CD4-positive, CD25-positive, alpha-beta regulatory T cell (primary cell): ENCODE measurements around the gene OR10H5. TPM values are rescaled to one million over a fixed set of nuclear protein-coding genes. Genes with fewer than 3 reads are reported as not detected.
A peak's percentile ranks its signal among the peaks of the same experiment; 100 is the strongest.
"Not testable (repeated sequence)": the region's sequence is repeated elsewhere in the genome, so short reads cannot be mapped to it uniquely, and the experiment has no call there.

Experiments used
- ATAC-seq, 2 donors: fragments of 150-1000 bp; cut with Tn5 transposase; one replicate each; pipeline ENCODE4 v1.10.0; 2021; ENCODE audit warnings: low read depth in 2 of 2, moderate number of reproducible peaks in 2 of 2, moderate library complexity in 1 of 2
- DNase-seq, 3 donors: peaks; one replicate each; pipeline versions ENCODE4 v3.0.0 to v3.0.0-alpha.2; 2012 to 2022; ENCODE audit warnings: mixed read lengths in 1 of 3
- H3K27ac ChIP-seq: one replicate; pipeline ENCODE4 v1.7.0; 2013; ENCODE audit warnings: mild to moderate bottlenecking, low read length; ENCODE audit not compliant: insufficient read depth, poor library complexity, severe bottlenecking
- H3K27me3 ChIP-seq: one replicate; pipeline ENCODE4 v1.7.0; 2013; ENCODE audit warnings: low read length; ENCODE audit not compliant: control insufficient read depth, insufficient read depth
- H3K36me3 ChIP-seq: one replicate; pipeline ENCODE4 v1.7.0; 2013; ENCODE audit warnings: mild to moderate bottlenecking, low read length, moderate library complexity; ENCODE audit not compliant: control insufficient read depth, insufficient read depth
- H3K4me1 ChIP-seq: 2 replicates; pipeline ENCODE4 v1.7.0; 2013; ENCODE audit warnings: mild to moderate bottlenecking, low read length; ENCODE audit not compliant: insufficient read depth, control insufficient read depth, poor library complexity, severe bottlenecking
- H3K4me3 ChIP-seq: one replicate; pipeline ENCODE4 v1.7.0; 2013; ENCODE audit warnings: low read depth, mild to moderate bottlenecking, low read length, moderate library complexity
- H3K9me3 ChIP-seq, 2 experiments: 1 replicate in 1 of 2; 2 replicates in 1 of 2; pipeline ENCODE4 v1.7.0; 2013; ENCODE audit warnings: low read length in 2 of 2, mild to moderate bottlenecking in 1 of 2, moderate library complexity in 1 of 2; ENCODE audit not compliant: control insufficient read depth in 2 of 2
- H3K27ac Mint-ChIP-seq, 3 donors: one replicate each; pipeline ENCODE4 v1.8.0; 2020 to 2022; ENCODE audit warnings: mild to moderate bottlenecking in 3 of 3, mixed read lengths in 3 of 3, moderate library complexity in 2 of 3
- H3K27me3 Mint-ChIP-seq: one replicate; pipeline ENCODE4 v1.8.0; 2022; ENCODE audit warnings: mild to moderate bottlenecking, mixed read lengths
- H3K36me3 Mint-ChIP-seq: one replicate; pipeline ENCODE4 v1.8.0; 2020; ENCODE audit warnings: mixed read lengths
- H3K4me1 Mint-ChIP-seq, 4 donors: one replicate each; pipeline ENCODE4 v1.8.0; 2020 to 2022; ENCODE audit warnings: mixed read lengths in 4 of 4, mild to moderate bottlenecking in 1 of 4
- H3K4me3 Mint-ChIP-seq, 4 donors: one replicate each; pipeline ENCODE4 v1.8.0; 2020 to 2022; ENCODE audit warnings: mild to moderate bottlenecking in 4 of 4, mixed read lengths in 4 of 4, moderate library complexity in 3 of 4
- H3K9me3 Mint-ChIP-seq, 7 donors: one replicate each; pipeline ENCODE4 v1.8.0; 2020 to 2022; ENCODE audit warnings: mixed read lengths in 7 of 7, mild to moderate bottlenecking in 3 of 7, moderate library complexity in 2 of 7
- polyA plus RNA-seq, 4 donors: library from polyadenylated mRNA; unstranded; fragments of 300-500 nt; fragmentation: Illumina TruSeq; gene quantifications; one replicate each; pipeline ENCODE4 v1.2.3, GENCODE V29; 2021
- total RNA-seq: library from RNA; stranded (reverse); gene quantifications from one replicate; pipeline ENCODE4 v1.2.3, GENCODE V29; 2022

Gene OR10H5
- total and polyA plus RNA-seq, 5 donors from 2014 or later, result not detected

GRCh38 chr19:15812060-15812722, 24.7 kb downstream of the OR10H5 start:
- H3K4me3 Mint-ChIP-seq, result no peak overlapping the region

GRCh38 chr19:15813916-15814315, 26.5 kb downstream of the OR10H5 start:
- H3K36me3 Mint-ChIP-seq, result no peaks in the 10 kb centered on the region
- H3K4me1 Mint-ChIP-seq, result peaks cover 0 to 11% (median 0%) of the 10 kb centered on the region in 4 donors
- H3K9me3 ChIP-seq, result no peaks in the 10 kb centered on the region
- H3K27ac Mint-ChIP-seq, result no peak overlapping the region
- no peak for ATAC-seq
- H3K4me1 ChIP-seq, result peaks cover 6% of the 10 kb centered on the region
- H3K36me3 ChIP-seq, result no peaks in the 10 kb centered on the region
- H3K9me3 Mint-ChIP-seq, result peaks cover 0 to 2% (median 0%) of the 10 kb centered on the region in 7 donors
- DNase-seq, result no peak
- no peak overlapping the region for H3K4me3 Mint-ChIP-seq
- H3K27ac ChIP-seq, result no peak overlapping the region
- peaks cover 44% of the 10 kb centered on the region for H3K27me3 Mint-ChIP-seq
- peaks cover 5% of the 10 kb centered on the region for H3K27me3 ChIP-seq
- no peak overlapping the region for H3K4me3 ChIP-seq

More at GRCh38 chr19:15812060-15812722, 24.7 kb downstream of the OR10H5 start:
- Histone ChIP-seq H3K27ac (no peak overlapping the region), H3K4me1 (peaks cover 6% of the 10 kb centered on the region), H3K9me3 (no peaks in the 10 kb centered on the region), H3K4me3 (no peak overlapping the region), H3K36me3 (no peaks in the 10 kb centered on the region), H3K27me3 (peaks cover 5% of the 10 kb centered on the region)
- Mint-ChIP-seq H3K27ac (peak overlapping the region in 2 of 3 donors; percentile 67 to 82), H3K36me3 (no peaks in the 10 kb centered on the region), H3K27me3 (peaks cover 34% of the 10 kb centered on the region), H3K9me3 (peaks cover 0 to 2% (median 0%) of the 10 kb centered on the region in 7 donors), H3K4me1 (peaks cover 0 to 11% (median 0%) of the 10 kb centered on the region in 4 donors)
- ATAC-seq, result peak in 1 of 2 donors; percentile 70
- peak; percentile 19 to 58 (median 34) for DNase-seq

GRCh38 chr19:15815306-15815705, 27.8 kb downstream of the OR10H5 start, which contains the start of gene OR10H1:
TSS of gene OR10H1 (minus strand) at chr19:15815664. CDS start at chr19:15808037, 7,627 bp downstream.
- Mint-ChIP-seq H3K9me3 (peaks cover 0 to 2% (median 0%) of the 10 kb centered on the region in 7 donors), H3K27ac (peak within 1 kb of the TSS in 1 of 3 donors; percentile 27), H3K4me3 (no peak within 1 kb of the TSS), H3K36me3 (no peaks in the 10 kb centered on the region), H3K4me1 (peaks cover 0 to 11% (median 0%) of the 10 kb centered on the region in 4 donors), H3K27me3 (peaks cover 48% of the 10 kb centered on the region)
- H3K4me1 ChIP-seq, result peaks cover 6% of the 10 kb centered on the region
- no peak within 1 kb of the TSS for H3K4me3 ChIP-seq
- DNase-seq (no peak), ATAC-seq (no peak)
- H3K9me3 ChIP-seq, result no peaks in the 10 kb centered on the region
- H3K27me3 ChIP-seq, result peaks cover 5% of the 10 kb centered on the region
- H3K36me3 ChIP-seq, result no peaks in the 10 kb centered on the region
- H3K27ac ChIP-seq, result no peak within 1 kb of the TSS

- ATAC-seq, result no peak
- H3K4me3 Mint-ChIP-seq, result no peak overlapping the region
- no peaks in the 10 kb centered on the region for H3K36me3 Mint-ChIP-seq
These were observed 33.2 kb downstream of the OR10H5 start for GRCh38 chr19:15820646-15821045.

GRCh38 chr19:15825753-15826152, 38.3 kb downstream of the OR10H5 start:
- Mint-ChIP-seq H3K4me3 (no peak overlapping the region), H3K4me1 (no peaks in the 10 kb centered on the region), H3K27ac (peak overlapping the region in 1 of 3 donors; percentile 43), H3K9me3 (no peaks in the 10 kb centered on the region), H3K36me3 (no peaks in the 10 kb centered on the region), H3K27me3 (peaks cover 4% of the 10 kb centered on the region)
- DNase-seq (no peak), ATAC-seq (no peak)
- H3K36me3 ChIP-seq, result no peaks in the 10 kb centered on the region
- H3K4me1 ChIP-seq, result no peaks in the 10 kb centered on the region
- no peaks in the 10 kb centered on the region for H3K9me3 ChIP-seq
- no peak overlapping the region for H3K4me3 ChIP-seq
- H3K27ac ChIP-seq, result no peak overlapping the region
- no peaks in the 10 kb centered on the region for H3K27me3 ChIP-seq

More at GRCh38 chr19:15820646-15821045, 33.2 kb downstream of the OR10H5 start:
- Mint-ChIP-seq H3K9me3 (no peaks in the 10 kb centered on the region), H3K27me3 (peaks cover 20% of the 10 kb centered on the region), H3K4me1 (no peaks in the 10 kb centered on the region), H3K27ac (no peak overlapping the region)
- H3K27ac ChIP-seq, result no peak overlapping the region
- H3K36me3 ChIP-seq, result no peaks in the 10 kb centered on the region
- no peak overlapping the region for H3K4me3 ChIP-seq
- H3K9me3 ChIP-seq, result no peaks in the 10 kb centered on the region
- H3K27me3 ChIP-seq, result no peaks in the 10 kb centered on the region
- DNase-seq, result no peak
- H3K4me1 ChIP-seq, result no peaks in the 10 kb centered on the region

GRCh38 chr19:15828121-15828610, 40.7 kb downstream of the OR10H5 start:
- Mint-ChIP-seq H3K27ac (no peak overlapping the region), H3K27me3 (peaks cover 4% of the 10 kb centered on the region), H3K36me3 (no peaks in the 10 kb centered on the region), H3K9me3 (no peaks in the 10 kb centered on the region), H3K4me3 (no peak overlapping the region), H3K4me1 (no peaks in the 10 kb centered on the region)
- Histone ChIP-seq H3K4me3 (no peak overlapping the region), H3K27ac (no peak overlapping the region), H3K36me3 (no peaks in the 10 kb centered on the region), H3K9me3 (no peaks in the 10 kb centered on the region), H3K27me3 (no peaks in the 10 kb centered on the region), H3K4me1 (no peaks in the 10 kb centered on the region)
- ATAC-seq (no peak), DNase-seq (no peak)

- not testable (repeated sequence) for H3K4me3 Mint-ChIP-seq, H3K4me1 ChIP-seq, H3K27me3 Mint-ChIP-seq, H3K4me1 Mint-ChIP-seq, H3K27me3 ChIP-seq, H3K4me3 ChIP-seq, H3K36me3 Mint-ChIP-seq, H3K27ac ChIP-seq, H3K36me3 ChIP-seq, DNase-seq, H3K9me3 Mint-ChIP-seq, H3K9me3 ChIP-seq, ATAC-seq
- peak overlapping the region in 1 of 3 donors; percentile 42 for H3K27ac Mint-ChIP-seq
These were observed 41.3 kb downstream of the OR10H5 start for GRCh38 chr19:15828611-15829305.
